ENCODE measurements around the gene NEURL1. TPM values are rescaled to one million over a fixed set of nuclear protein-coding genes. Genes with fewer than 3 reads are reported as not detected.
"Not testable (repeated sequence)": the region's sequence is repeated elsewhere in the genome, so short reads cannot be mapped to it uniquely, and the experiment has no call there.

NEURL1 gene
- total RNA-seq, 1 donor from 2014 or later = 2.5 TPM

DNA sequence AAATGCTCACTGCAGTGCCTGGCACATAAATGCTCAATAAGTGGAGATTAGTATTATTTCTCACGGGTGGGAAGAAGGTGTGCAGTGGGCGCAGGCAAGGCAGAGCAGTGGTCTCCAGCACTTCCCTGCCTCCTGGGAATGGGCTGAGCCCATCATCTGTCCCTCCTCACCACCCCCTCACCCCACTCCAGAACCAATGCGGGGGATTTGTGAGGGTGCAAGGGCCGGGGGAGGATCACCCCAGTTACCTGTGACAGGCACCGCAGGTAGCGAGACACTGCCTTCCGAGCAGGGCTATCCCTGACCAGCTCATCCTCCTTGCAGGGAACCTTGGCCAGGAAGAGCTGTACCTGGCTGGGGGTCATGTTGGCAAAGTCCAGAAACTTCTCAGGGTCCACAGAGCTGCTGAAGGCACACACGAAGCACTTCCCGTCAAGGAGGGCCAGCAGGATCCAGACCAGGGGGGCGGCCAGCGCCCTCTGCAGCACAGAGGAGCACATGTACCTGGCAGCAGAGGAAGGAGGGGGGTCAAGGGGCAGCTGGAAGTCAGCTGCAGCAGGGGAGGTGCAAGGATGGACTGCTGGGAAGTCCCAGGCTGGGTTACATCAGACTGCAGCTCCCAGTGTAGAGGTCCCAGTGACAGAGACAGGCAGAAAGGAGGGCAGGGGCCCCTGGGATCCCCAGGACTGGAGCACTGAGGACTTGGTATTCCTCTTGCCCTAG lies 17.3 kb upstream of the NEURL1 start:
- TF ChIP-seq, protein P1, sequence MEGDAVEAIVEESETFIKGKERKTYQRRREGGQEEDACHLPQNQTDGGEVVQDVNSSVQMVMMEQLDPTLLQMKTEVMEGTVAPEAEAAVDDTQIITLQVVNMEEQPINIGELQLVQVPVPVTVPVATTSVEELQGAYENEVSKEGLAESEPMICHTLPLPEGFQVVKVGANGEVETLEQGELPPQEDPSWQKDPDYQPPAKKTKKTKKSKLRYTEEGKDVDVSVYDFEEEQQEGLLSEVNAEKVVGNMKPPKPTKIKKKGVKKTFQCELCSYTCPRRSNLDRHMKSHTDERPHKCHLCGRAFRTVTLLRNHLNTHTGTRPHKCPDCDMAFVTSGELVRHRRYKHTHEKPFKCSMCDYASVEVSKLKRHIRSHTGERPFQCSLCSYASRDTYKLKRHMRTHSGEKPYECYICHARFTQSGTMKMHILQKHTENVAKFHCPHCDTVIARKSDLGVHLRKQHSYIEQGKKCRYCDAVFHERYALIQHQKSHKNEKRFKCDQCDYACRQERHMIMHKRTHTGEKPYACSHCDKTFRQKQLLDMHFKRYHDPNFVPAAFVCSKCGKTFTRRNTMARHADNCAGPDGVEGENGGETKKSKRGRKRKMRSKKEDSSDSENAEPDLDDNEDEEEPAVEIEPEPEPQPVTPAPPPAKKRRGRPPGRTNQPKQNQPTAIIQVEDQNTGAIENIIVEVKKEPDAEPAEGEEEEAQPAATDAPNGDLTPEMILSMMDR (IDR thresholded peaks at IDR 0.05) = peak; percentile 19
- Mint-ChIP-seq H3K36me3 (ENCODE audit: unreplicated experiment) (no peaks in the 10 kb centered on the region), H3K9me3 (ENCODE audit: unreplicated experiment) (no peaks in the 10 kb centered on the region), H3K4me1 (ENCODE audit: unreplicated experiment) (peaks cover 16% of the 10 kb centered on the region), H3K27ac (ENCODE audit: unreplicated experiment) (no peak overlapping the region), H3K27me3 (ENCODE audit: unreplicated experiment) (no peaks in the 10 kb centered on the region), H3K4me3 (ENCODE audit: unreplicated experiment) (no peak overlapping the region)
- DNase-seq (ENCODE audit: extremely low spot score, unreplicated experiment) = no peak

DNA sequence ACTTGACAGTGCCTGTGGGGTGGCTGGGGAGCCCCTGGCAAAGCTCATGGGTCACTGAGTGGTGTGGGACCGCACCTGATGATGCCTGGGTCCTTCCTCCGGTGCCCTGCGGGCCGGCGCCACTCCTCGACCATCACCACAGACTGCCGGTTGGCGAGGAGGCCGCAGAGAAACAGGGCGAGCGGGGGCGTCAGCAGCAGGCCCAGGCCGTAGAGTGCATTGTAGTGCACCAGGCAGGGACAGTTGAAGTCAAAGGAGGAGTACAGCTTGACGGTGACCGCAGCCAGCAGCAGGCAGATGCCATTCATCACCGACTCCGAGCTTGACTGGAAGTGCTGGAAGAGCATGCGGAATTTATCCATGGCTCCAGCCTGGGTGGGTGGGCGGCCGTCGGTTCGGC lies 14.8 kb upstream of the NEURL1 start:
- no peaks in the 10 kb centered on the region for H3K27me3 Mint-ChIP-seq (ENCODE audit: unreplicated experiment)
- no peaks in the 10 kb centered on the region for H3K36me3 Mint-ChIP-seq (ENCODE audit: unreplicated experiment)
- no peak overlapping the region for H3K4me3 Mint-ChIP-seq (ENCODE audit: unreplicated experiment)
- H3K27ac Mint-ChIP-seq (ENCODE audit: unreplicated experiment) = no peak overlapping the region
- H3K9me3 Mint-ChIP-seq (ENCODE audit: unreplicated experiment) = no peaks in the 10 kb centered on the region
- TF ChIP-seq, protein P1 (IDR thresholded peaks at IDR 0.05) = no peak
- H3K4me1 Mint-ChIP-seq (ENCODE audit: unreplicated experiment) = peaks cover 10% of the 10 kb centered on the region
- DNase-seq (ENCODE audit: extremely low spot score, unreplicated experiment) = no peak

DNA sequence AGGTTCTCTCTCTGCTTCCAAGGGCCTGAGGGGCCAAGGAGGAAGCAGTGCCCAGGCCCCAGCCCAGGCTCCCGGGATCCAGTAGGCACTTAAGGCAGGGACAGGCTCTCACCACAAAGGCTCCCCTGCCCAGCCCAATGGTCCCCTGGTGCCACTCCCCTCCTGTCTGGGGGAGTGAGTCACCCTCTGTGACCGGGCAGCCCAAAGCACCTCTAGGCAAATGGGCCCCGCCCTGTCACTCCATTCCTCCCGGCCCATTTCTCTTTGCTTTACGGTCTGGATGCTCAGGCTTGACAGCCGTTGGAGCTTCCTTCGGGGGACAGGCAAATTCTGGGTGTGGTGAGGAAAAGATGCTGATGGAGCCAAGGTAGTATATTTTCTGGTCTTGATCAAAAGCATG lies 14.4 kb upstream of the NEURL1 start, which contains the start of gene CALHM3:
TSS of gene CALHM3 (minus strand) at position 106 of the 400 bp plus-strand sequence. CDS start 208 bp downstream, outside the sequence.
- Mint-ChIP-seq H3K27ac (ENCODE audit: unreplicated experiment) (no peak within 1 kb of the TSS), H3K9me3 (ENCODE audit: unreplicated experiment) (no peaks in the 10 kb centered on the region), H3K27me3 (ENCODE audit: unreplicated experiment) (no peaks in the 10 kb centered on the region), H3K4me1 (ENCODE audit: unreplicated experiment) (peaks cover 10% of the 10 kb centered on the region), H3K36me3 (ENCODE audit: unreplicated experiment) (no peaks in the 10 kb centered on the region), H3K4me3 (ENCODE audit: unreplicated experiment) (no peak within 1 kb of the TSS)
- DNase-seq (ENCODE audit: extremely low spot score, unreplicated experiment) = no peak
- TF ChIP-seq, protein P1 (IDR thresholded peaks at IDR 0.05) = no peak

DNA sequence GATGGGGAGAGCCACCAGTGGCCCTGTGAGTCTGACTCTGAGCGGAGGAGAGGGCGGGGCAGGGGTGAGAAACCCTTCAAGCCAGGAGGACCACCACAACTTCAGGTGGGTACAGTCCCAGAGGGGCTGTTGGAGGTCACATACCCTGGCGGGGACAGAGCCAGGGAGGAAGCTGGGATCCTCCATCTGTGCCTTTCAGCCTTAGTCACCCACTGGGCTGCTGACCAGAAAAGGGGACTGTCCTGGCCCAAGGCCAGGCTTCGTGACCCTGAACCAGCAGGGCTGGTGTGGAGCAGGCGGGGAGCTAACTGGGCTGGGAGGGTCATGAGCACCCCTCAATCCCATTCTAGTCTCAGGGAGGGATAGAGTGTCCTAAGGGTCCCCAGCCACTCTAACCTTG lies 13.0 kb upstream of the NEURL1 start:
- no peaks in the 10 kb centered on the region for H3K27me3 Mint-ChIP-seq (ENCODE audit: unreplicated experiment)
- no peaks in the 10 kb centered on the region for H3K9me3 Mint-ChIP-seq (ENCODE audit: unreplicated experiment)
- no peak for DNase-seq (ENCODE audit: extremely low spot score, unreplicated experiment)
- no peak overlapping the region for H3K4me3 Mint-ChIP-seq (ENCODE audit: unreplicated experiment)
- H3K36me3 Mint-ChIP-seq (ENCODE audit: unreplicated experiment) = no peaks in the 10 kb centered on the region
- TF ChIP-seq, protein P1 (IDR thresholded peaks at IDR 0.05) = no peak
- peaks cover 10% of the 10 kb centered on the region for H3K4me1 Mint-ChIP-seq (ENCODE audit: unreplicated experiment)
- H3K27ac Mint-ChIP-seq (ENCODE audit: unreplicated experiment) = no peak overlapping the region

DNA sequence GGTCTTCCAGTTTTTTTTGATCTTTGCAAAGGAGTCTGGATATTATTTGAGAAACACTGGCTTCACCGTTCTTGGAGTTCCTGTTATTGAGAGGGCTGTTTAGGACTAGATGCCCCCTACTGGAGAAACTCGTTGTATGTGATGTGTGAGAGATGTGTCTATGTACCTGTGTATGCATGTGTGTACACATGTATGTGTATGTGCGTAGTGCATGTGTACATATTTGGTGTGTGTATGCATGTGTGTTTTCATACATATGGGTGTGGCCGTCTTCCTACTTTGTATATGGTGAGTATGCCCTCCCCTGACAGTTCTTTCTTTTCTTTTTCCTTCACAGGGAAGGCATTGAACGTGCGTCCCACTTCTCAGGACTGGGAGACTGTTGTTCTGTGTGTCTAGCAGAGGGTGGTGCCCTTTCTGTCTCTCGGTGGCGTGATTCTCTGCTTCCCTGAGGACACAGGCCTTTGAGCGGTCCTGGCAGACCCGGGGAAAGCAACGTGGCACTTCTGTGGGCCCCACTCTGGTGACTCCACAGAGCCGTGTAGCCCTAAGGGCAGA lies 11.5 kb upstream of the NEURL1 start:
- TF ChIP-seq, protein P1 (IDR thresholded peaks at IDR 0.05) = peak; percentile 76
- Mint-ChIP-seq H3K27ac (ENCODE audit: unreplicated experiment) (no peak overlapping the region), H3K36me3 (ENCODE audit: unreplicated experiment) (no peaks in the 10 kb centered on the region), H3K4me1 (ENCODE audit: unreplicated experiment) (peaks cover 10% of the 10 kb centered on the region), H3K4me3 (ENCODE audit: unreplicated experiment) (no peak overlapping the region), H3K9me3 (ENCODE audit: unreplicated experiment) (no peaks in the 10 kb centered on the region), H3K27me3 (ENCODE audit: unreplicated experiment) (no peaks in the 10 kb centered on the region)
- DNase-seq (ENCODE audit: extremely low spot score, unreplicated experiment) = no peak

DNA sequence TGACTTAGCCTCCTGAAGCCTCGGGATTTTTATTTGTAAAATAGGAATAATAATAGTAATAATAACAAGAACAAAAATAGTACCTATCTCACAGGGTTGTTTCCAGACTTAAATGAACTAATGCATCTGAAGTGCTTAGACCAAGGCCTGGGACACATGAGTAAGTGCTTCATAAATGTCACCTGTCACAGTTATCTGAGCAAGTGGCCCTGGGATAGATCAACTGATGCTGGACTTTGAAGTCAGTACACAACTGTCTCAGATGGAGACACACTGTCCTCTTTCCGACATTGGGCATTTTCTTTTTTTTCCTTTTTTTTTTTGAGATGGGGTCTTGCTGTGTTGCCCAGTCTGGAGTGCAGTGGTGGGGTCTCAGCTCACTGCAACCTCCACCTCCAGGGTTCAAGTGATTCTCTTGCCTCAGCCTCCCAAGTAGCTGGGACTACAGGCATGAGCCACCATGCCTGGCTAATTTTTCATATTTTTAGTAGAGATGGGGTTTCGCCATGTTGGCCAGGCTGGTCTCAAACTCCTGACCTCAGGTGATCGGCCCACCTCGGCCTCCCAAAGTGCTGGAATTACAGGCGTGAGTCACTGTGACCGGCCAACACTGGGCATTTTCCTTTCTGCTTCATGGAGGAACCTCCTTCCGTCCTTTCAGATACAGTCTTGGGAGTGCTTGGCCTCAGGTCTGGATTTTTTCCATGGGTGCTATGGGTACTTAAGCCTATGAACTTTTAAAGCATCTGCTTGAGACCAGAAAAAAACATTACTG lies 6.7 kb upstream of the NEURL1 start:
- H3K36me3 Mint-ChIP-seq (ENCODE audit: unreplicated experiment); DNase-seq (ENCODE audit: extremely low spot score, unreplicated experiment); H3K4me3 Mint-ChIP-seq (ENCODE audit: unreplicated experiment): not testable (repeated sequence)

More for the DNA sequence above, 6.7 kb upstream of the NEURL1 start:
- not testable (repeated sequence) for H3K4me1 Mint-ChIP-seq (ENCODE audit: unreplicated experiment); H3K9me3 Mint-ChIP-seq (ENCODE audit: unreplicated experiment); H3K27me3 Mint-ChIP-seq (ENCODE audit: unreplicated experiment); H3K27ac Mint-ChIP-seq (ENCODE audit: unreplicated experiment)

All from osteocyte (in vitro differentiated cells).